Spleen (tissue), 11 donors: Measurements from ENCODE around the gene MKRN2. TPM values are rescaled to one million over a fixed set of nuclear protein-coding genes. Genes with fewer than 3 reads are reported as not detected.

Experiments
- DNase-seq: peaks from one replicate; pipeline ENCODE4 v3.0.0-alpha.2; 2020
- H3K27ac ChIP-seq, 8 donors: fragments of 200-600 bp; sonication (generic) in 7 of 8; 1 replicate in 4 of 8; 2 replicates in 4 of 8; pipeline versions ENCODE4 v1.5.0 to v1.8.0; 2016 to 2021; ENCODE audit warnings: inconsistent platforms in 4 of 8, mild to moderate bottlenecking in 4 of 8, moderate library complexity in 1 of 8
- H3K27me3 ChIP-seq, 7 donors: fragments of 200-600 bp; sonication (generic) in 6 of 7; replicated peaks in 1 of 7; 1 replicate in 4 of 7; 2 replicates in 3 of 7; pipeline versions ENCODE4 v1.5.0 to v1.8.0; 2016 to 2021; ENCODE audit warnings: inconsistent platforms in 3 of 7, mild to moderate bottlenecking in 1 of 7
- H3K36me3 ChIP-seq, 6 donors: fragments of 200-600 bp; sonication (generic) in 5 of 6; 1 replicate in 4 of 6; 2 replicates in 2 of 6; pipeline versions ENCODE4 v1.5.0 to v1.8.0; 2016 to 2021; ENCODE audit warnings: inconsistent platforms in 2 of 6
- H3K4me1 ChIP-seq, 6 donors: fragments of 200-600 bp; sonication (generic) in 5 of 6; 1 replicate in 3 of 6; 2 replicates in 3 of 6; pipeline versions ENCODE4 v1.5.0 to v1.8.0; 2016 to 2021; ENCODE audit warnings: inconsistent platforms in 3 of 6
- H3K4me3 ChIP-seq, 8 donors: fragments of 200-600 bp; sonication (generic) in 7 of 8; 1 replicate in 4 of 8; 2 replicates in 4 of 8; pipeline versions ENCODE4 v1.5.0 to v1.8.0; 2016 to 2021; ENCODE audit warnings: inconsistent platforms in 4 of 8, mild to moderate bottlenecking in 4 of 8, moderate library complexity in 2 of 8
- H3K9me3 ChIP-seq, 8 donors: fragments of 200-600 bp; sonication (generic) in 7 of 8; 1 replicate in 4 of 8; 2 replicates in 4 of 8; pipeline versions ENCODE4 v1.5.0 to v1.8.0; 2016 to 2021; ENCODE audit warnings: inconsistent platforms in 4 of 8
- CTCF ChIP-seq, 11 experiments: fragments of 200-600 bp in 7 of 11; fragments of 450-650 bp in 4 of 11; sonication (generic) in 4 of 11; IDR thresholded peaks in 8 of 11; conservative IDR thresholded peaks in 3 of 11; 1 replicate in 7 of 11; 2 replicates in 4 of 11; pipeline versions ENCODE4 v1.4.0 to v1.8.0; 2016 to 2021; ENCODE audit warnings: antibody characterized with exemption in 11 of 11, inconsistent platforms in 4 of 11, mild to moderate bottlenecking in 1 of 11
- POLR2A ChIP-seq, 3 donors: fragments of 450-650 bp; IDR thresholded peaks; one replicate each; pipeline ENCODE4 v1.5.1; 2017; ENCODE audit warnings: antibody characterized with exemption in 3 of 3, mild to moderate bottlenecking in 1 of 3
- POLR2AphosphoS5 ChIP-seq, 3 donors: sonication (generic); formaldehyde crosslinking; IDR thresholded peaks; one replicate each; pipeline ENCODE4 v1.5.1; 2017; ENCODE audit warnings: antibody characterized with exemption in 3 of 3
- WGBS, 5 donors: extraction: QIAGEN DNeasy Blood & Tissue Kit in 3 of 5; methylation state at CpG; one replicate each; pipeline versions ENCODE4 v1.1.5 to v1.1.7; 2013 to 2018; 5-methylcytosine and 5-hydroxymethylcytosine counted together
- intact Hi-C: fragments of 100-400 bp; cut with DNase I; formaldehyde crosslinking; loops from one replicate; pipeline ENCODE4 v1.15.0; 2023; ENCODE audit warnings: low total_unique reads
- polyA plus RNA-seq, 3 donors: library from polyadenylated mRNA; stranded (reverse); fragments of 200-250 nt; gene quantifications; one replicate each; pipeline ENCODE4 v1.2.1, GENCODE V29; 2013
- total RNA-seq, 7 donors: library from RNA; depleted of rRNA in 3 of 7; stranded (reverse); fragments of >200 nt in 3 of 7; fragmentation: NEBNext Ultra II Directional in 4 of 7; extraction: Animal tissue kit (Norgen Biotek cat#: 25700) in 4 of 7; gene quantifications; one replicate each; pipeline versions ENCODE4 v1.1.0 to v1.2.1, GENCODE V29; 2016 to 2021
- donor health status: healthy with polysubstance abuse.
- donor health status: DM: no; HTN: no; CAD: no; lungs with moderate emphysema.
- donor health status: DM: no; HTN: no; CAD: no.
- donor health status: Bipolar disorder and iron deficiency.
- donor health status: healthy.
- donor health status: DM: no; HTN: no; CAD: no.
- donor health status: DM: yes; HTN: yes; CAD: no.

Gene MKRN2
- total and polyA plus RNA-seq, 10 donors, result 11.1 to 27.4 (median 19.7) TPM

GRCh38 chr3:12553921-12554391 is 2.9 kb upstream of the MKRN2 start:
- WGBS, 5 donors, result 1 to 12% (median 5%) methylated on average over 26 of the region's 26 CpGs

GRCh38 chr3:12556314-12556689 is 585 bp upstream of the MKRN2 start:
- H3K4me1 ChIP-seq, result peaks cover 16 to 69% (median 55%) of the 10 kb centered on the region in 6 donors

More at GRCh38 chr3:12553921-12554391, 2.9 kb upstream of the MKRN2 start:
- TF ChIP-seq CTCF (IDR thresholded peaks at IDR 0.05 in 8 of 11, conservative IDR thresholded peaks at IDR 0.05 in 3 of 11) (no peak), POLR2AphosphoS5 (IDR thresholded peaks at IDR 0.05) (peak in 2 of 3 donors; percentile 37 to 50), POLR2A (IDR thresholded peaks at IDR 0.05) (no peak)
- Histone ChIP-seq H3K4me1 (peaks cover 16 to 45% (median 33%) of the 10 kb centered on the region in 6 donors), H3K4me3 (peak overlapping the region; percentile 30 to 68 (median 38)), H3K27ac (peak overlapping the region in 5 of 8 donors; percentile 38 to 62 (median 59)), H3K36me3 (no peaks in the 10 kb centered on the region), H3K27me3 (peaks cover 0 to 60% (median 4%) of the 10 kb centered on the region in 7 donors), H3K9me3 (no peaks in the 10 kb centered on the region)
- DNase-seq, result peak; percentile 80
- intact Hi-C loops, result loop anchor here (10.0 kb wide), 2 partner anchors 69 to 111 kb away; partner anchors contain the start of genes RAF1 and TSEN2

GRCh38 chr3:12557473-12558100 is 700 bp downstream of the MKRN2 start:
- intact Hi-C loops, result loop anchor here (10.0 kb wide), 2 partner anchors 73 to 107 kb away; partner anchors contain the start of genes RAF1 and TSEN2
- peak overlapping the region; percentile 65 to 93 (median 83) for H3K4me3 ChIP-seq
- no peaks in the 10 kb centered on the region for H3K36me3 ChIP-seq
- peak overlapping the region; percentile 96 to 99 (median 97) for H3K27ac ChIP-seq
- no peak for DNase-seq
- 1 to 3% (median 2%) methylated on average over 18 of the region's 18 CpGs for WGBS, 5 donors
- H3K27me3 ChIP-seq, result peaks cover 0 to 36% (median 4%) of the 10 kb centered on the region in 7 donors
- no peaks in the 10 kb centered on the region for H3K9me3 ChIP-seq
- no peak for TF ChIP-seq POLR2AphosphoS5 (IDR thresholded peaks at IDR 0.05)
- no peak for TF ChIP-seq CTCF (IDR thresholded peaks at IDR 0.05 in 8 of 11, conservative IDR thresholded peaks at IDR 0.05 in 3 of 11)
- TF ChIP-seq POLR2A (IDR thresholded peaks at IDR 0.05), result no peak
- H3K4me1 ChIP-seq, result peaks cover 16 to 80% (median 61%) of the 10 kb centered on the region in 6 donors

More at GRCh38 chr3:12556314-12556689, 585 bp upstream of the MKRN2 start:
- Histone ChIP-seq H3K9me3 (no peaks in the 10 kb centered on the region), H3K27me3 (peaks cover 0 to 49% (median 4%) of the 10 kb centered on the region in 7 donors), H3K27ac (peak overlapping the region; percentile 96 to 99 (median 97)), H3K36me3 (no peaks in the 10 kb centered on the region), H3K4me3 (peak overlapping the region; percentile 65 to 93 (median 83))
- DNase-seq, result no peak
- intact Hi-C loops, result loop anchor here (10.0 kb wide), 2 partner anchors 72 to 108 kb away; partner anchors contain the start of genes RAF1 and TSEN2
- WGBS, 5 donors, result 1 to 3% (median 2%) methylated on average over 8 of the region's 8 CpGs
- TF ChIP-seq POLR2A (IDR thresholded peaks at IDR 0.05) (no peak), CTCF (IDR thresholded peaks at IDR 0.05 in 8 of 11, conservative IDR thresholded peaks at IDR 0.05 in 3 of 11) (no peak), POLR2AphosphoS5 (IDR thresholded peaks at IDR 0.05) (no peak)

- Histone ChIP-seq H3K36me3 (peaks cover 0 to under 1% (median 0%) of the 10 kb centered on the region in 6 donors), H3K27me3 (peaks cover 0 to 25% (median 4%) of the 10 kb centered on the region in 7 donors), H3K27ac (no peak overlapping the region), H3K9me3 (no peaks in the 10 kb centered on the region), H3K4me3 (peak overlapping the region in 2 of 8 donors; percentile 80 to 86), H3K4me1 (peaks cover 14 to 82% (median 60%) of the 10 kb centered on the region in 6 donors)
- no peak for DNase-seq
- 88 to 92% (median 90%) methylated on average over 4 of the region's 4 CpGs for WGBS, 5 donors
- TF ChIP-seq POLR2A (IDR thresholded peaks at IDR 0.05) (no peak), CTCF (IDR thresholded peaks at IDR 0.05 in 8 of 11, conservative IDR thresholded peaks at IDR 0.05 in 3 of 11) (no peak), POLR2AphosphoS5 (IDR thresholded peaks at IDR 0.05) (no peak)
- intact Hi-C loops, result loop anchor here (10.0 kb wide), 2 partner anchors 74 to 106 kb away; partner anchors contain the start of genes RAF1 and TSEN2
Measured at GRCh38 chr3:12558706-12559105, 1.8 kb downstream of the MKRN2 start.
